Activated CD4-positive, alpha-beta T cell treated with anti-CD3 and anti-CD28 coated beads, Interleukin-2, amount 50 U/mL, for 24 hours (primary cell): ENCODE measurements around the gene XIRP1.
A peak's percentile ranks its signal among the peaks of the same experiment; 100 is the strongest.
"Not testable (repeated sequence)": the region's sequence is repeated elsewhere in the genome, so short reads cannot be mapped to it uniquely, and the experiment has no call there.

Source experiments
- DNase-seq, 2 donors: peaks; one replicate each; pipeline ENCODE4 v3.0.0-alpha.2; 2020; ENCODE audit warnings: low read depth in 1 of 2, low spot score in 1 of 2

The XIRP1 gene, protein sequence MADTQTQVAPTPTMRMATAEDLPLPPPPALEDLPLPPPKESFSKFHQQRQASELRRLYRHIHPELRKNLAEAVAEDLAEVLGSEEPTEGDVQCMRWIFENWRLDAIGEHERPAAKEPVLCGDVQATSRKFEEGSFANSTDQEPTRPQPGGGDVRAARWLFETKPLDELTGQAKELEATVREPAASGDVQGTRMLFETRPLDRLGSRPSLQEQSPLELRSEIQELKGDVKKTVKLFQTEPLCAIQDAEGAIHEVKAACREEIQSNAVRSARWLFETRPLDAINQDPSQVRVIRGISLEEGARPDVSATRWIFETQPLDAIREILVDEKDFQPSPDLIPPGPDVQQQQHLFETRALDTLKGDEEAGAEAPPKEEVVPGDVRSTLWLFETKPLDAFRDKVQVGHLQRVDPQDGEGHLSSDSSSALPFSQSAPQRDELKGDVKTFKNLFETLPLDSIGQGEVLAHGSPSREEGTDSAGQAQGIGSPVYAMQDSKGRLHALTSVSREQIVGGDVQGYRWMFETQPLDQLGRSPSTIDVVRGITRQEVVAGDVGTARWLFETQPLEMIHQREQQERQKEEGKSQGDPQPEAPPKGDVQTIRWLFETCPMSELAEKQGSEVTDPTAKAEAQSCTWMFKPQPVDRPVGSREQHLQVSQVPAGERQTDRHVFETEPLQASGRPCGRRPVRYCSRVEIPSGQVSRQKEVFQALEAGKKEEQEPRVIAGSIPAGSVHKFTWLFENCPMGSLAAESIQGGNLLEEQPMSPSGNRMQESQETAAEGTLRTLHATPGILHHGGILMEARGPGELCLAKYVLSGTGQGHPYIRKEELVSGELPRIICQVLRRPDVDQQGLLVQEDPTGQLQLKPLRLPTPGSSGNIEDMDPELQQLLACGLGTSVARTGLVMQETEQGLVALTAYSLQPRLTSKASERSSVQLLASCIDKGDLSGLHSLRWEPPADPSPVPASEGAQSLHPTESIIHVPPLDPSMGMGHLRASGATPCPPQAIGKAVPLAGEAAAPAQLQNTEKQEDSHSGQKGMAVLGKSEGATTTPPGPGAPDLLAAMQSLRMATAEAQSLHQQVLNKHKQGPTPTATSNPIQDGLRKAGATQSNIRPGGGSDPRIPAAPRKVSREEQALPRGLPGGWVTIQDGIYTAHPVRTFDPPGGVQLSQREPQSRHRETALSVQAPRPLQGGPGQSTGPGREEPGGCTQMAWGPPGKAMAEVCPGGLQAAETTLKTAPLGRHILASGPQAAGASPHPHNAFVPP (N-terminal part only)

DNA sequence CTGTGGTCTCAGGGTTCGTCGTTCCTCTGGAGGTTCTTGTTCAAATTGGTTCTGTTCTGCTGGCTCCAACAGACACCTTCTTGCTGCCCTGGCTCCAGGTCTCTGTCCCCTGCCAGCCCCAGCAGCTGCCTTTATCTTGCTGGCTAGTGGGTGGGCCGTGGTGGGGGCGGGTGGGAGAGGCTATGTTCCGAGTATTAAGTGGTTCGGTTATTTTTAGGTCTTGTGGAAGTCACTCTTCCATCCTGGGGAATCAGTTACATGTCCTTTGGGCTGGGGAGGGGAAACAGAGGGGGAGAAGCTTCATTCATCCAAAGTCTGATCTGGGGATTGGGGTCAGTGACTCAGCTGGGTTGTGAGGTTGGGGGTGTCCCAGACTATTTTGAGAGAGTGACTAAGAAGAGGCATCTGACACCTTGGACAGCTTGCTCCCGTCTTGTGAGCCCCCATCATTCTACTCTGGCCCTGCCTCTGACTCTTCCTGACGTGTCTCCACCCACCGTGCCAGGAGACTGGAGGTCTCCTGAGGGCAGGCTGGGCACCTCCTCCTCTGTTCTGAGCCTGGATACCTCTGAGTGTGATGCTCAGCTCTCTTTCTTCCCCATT, at the start of gene XIRP1:
XIRP1 (minus strand) TSS at position 106 of the 603 bp plus-strand sequence. CDS start 3,150 bp downstream, outside the sequence.
- DNase-seq: peak in 1 of 2 donors; percentile 41

DNA sequence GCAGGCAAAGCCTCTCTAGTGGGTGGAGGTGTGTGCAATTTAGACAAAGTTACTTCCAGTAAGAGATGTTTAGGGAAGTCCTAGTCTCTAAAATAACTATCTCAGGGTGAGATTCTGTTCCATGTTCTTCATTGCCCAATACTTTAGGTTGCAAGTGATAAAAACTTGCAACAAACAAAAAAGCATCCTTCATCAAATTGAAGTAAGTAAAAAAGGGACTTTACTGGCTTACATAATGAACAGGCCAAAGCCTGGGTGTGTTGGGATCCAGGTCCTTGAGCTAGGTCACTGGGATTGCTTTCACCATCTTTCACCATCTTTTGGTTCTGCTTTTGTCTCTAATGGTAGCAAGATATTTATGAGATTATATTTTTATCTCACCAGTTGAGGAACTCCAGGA, 49.2 kb upstream of the XIRP1 start:
- DNase-seq: no peak

DNA sequence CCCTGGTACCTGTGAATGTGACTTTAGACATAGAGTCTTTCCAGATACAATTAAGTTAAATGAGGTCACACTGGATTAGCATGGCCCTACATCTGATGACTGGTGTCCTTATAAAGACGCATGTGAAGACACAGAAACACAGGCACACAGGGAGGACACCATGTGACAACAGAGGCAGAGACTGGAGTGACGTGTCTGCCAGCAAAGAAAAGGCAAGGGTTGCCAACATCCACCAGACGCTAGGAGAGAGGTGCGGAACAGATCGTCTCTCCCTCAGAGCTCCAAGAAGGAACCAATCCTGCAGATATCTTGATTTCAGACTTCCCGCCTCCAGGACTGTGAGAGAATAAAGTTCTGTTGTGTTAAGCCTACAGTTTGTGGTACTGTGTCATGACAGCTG, 44.6 kb upstream of the XIRP1 start:
- no peak for DNase-seq

DNA sequence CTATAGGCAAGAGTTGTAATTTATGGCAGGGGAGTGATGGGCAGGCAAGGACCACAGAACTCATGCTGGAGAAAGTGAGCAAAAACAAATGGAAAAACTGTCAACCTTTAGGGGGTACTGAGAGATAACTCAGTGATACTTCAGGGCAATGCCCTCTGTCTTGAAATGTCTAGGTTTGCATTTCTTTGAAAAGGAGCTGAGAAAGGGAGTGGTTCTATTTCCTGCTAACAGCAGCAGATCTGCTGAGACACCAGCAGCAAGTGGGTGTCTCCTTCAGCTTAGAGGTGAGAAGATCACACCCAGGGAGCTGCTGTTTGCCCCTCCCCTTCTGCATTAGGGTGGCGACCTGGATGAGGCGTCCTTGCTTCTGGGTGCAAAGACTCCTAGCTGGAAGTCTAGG, 42.3 kb upstream of the XIRP1 start:
- DNase-seq: no peak

DNA sequence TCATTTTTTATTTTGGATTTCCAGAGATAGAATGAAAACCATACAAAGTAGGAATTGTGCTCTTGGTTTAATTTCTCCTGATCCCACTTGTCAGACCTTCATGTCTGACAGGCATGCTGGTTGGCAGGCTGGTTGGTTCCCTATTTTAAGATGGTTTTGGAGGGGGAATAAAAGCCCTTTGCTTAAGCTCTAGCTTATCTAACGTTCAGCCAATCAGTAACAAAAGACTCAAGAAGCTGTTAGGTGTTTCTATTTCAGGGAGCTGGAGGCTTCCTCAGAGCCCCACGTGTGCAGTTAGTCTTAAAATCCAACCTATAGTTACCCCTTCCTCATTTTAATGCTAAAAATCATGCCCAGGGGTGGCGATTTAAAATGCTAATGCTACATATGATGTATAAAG, 40.5 kb upstream of the XIRP1 start:
- no peak for DNase-seq

DNA sequence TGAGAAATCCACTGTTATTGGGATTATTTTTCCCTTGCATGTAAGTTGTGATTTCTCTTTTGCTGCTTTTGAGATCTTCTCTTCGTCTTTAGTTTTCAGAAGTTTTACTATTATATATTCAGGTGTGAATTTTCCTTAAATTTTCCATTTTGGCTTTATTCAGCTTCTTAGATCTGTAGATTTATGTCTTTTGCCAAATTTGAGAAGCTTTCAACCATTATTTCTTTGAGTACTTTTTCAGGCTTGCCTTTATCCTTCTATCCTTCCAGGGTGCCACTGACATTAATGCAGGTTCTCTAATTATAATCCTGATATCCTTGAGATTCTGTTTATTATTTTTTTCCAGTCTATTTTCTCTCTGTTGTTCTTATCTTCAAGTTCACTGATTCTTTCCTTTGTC, 38.1 kb upstream of the XIRP1 start:
- DNase-seq: no peak

DNA sequence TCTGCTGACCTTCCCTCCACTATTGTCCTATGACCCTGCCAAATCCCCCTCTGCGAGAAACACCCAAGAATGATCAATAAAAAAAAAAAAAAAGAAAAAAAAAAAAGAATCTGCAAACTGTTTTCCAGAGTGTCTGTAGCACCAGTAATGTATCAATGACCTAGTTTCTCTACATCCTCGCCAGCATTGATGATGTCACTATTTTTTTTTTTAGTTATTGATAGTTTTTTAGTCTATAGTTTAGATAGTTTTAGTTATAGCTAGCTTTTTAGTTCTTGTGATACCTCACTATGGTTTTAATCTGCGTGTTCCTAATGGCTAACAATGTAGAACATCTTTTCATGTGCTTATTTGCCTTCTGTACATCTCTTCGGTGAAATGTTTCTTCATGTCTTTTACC, 36.1 kb upstream of the XIRP1 start:
- no peak for DNase-seq

DNA sequence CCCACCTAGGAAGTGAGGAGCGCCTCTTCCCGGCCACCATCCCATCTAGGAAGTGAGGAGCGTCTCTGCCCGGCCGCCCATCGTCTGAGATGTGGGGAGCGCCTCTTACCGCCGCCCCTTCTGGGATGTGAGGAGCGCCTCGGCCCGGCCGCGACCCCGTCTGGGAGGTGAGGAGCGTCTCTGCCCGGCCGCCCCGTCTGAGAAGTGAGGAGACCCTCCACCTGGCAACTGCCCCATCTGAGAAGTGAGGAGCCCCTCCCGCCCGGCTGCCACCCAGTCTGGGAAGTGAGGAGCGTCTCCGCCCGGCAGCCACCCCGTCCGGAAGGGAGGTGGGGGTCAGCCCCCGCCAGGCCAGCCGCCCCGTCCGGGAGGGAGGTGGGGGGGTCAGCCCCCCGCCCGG, 35.2 kb upstream of the XIRP1 start:
- not testable (repeated sequence) for DNase-seq

DNA sequence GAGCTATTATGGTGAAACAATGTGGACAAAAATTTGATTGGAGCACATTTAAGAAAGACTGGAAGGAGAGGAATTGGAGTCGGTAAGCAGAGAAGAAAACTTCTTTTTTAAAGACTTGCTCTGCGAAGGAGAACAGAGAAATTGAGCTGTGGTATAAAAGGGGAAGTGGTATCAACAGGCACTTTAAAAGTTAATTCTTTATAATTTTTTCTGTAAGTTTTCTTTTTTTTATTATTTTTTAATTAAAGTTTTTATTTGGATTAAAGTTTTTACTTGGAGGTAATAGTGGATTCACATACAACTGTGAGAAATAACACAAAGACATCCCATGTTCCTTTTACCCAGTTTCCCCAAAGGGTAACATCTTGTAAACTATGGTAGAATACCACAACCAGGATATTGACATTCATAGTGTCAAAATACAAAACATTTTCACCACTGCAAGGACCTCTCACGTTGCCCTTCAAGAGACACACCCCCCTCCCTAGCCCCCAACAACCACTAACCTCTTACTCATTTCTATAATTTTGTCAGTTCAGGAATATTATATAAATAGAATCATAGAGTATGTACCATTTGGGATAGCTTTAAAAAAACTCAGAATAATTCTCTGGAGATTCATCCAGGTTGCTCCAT, 33.8 kb upstream of the XIRP1 start:
- DNase-seq: no peak

DNA sequence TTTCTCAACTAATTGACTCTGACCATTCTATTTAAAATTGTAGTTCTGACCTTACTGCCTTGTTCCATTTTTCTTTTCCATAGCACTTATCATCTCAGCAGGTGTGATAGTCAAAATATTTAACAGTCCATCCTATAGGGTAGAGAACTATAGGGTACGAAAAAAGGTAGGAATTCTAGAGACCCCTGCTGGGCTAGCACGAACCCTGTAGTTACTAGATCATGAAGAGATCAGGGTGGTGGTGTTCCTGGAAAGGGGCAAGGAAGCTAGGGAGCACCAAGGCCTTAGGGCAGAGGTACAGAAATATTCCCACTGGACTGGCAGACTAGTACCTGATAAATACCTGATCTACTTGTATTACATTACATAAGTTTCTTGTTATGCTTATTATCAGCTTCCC, 31.9 kb upstream of the XIRP1 start:
- no peak for DNase-seq

DNA sequence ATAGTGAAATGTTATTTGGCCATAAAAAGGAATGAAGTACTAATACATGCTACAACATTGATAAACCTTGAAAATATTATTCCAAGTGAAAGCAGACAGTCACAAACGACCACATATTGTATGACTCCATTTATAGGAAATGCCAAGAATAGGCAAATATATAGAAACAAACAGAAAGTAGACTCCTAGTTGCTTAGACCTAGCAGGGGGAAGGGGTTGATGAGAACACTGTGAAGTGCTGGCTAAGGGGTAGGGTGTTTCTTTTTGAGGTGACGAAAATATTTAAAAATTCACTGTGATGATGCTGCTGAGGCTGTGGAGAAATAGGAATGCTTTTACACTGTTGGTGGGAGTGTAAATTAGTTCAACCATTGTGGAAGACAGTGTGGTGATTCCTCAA, 30.5 kb upstream of the XIRP1 start:
- DNase-seq: no peak

DNA sequence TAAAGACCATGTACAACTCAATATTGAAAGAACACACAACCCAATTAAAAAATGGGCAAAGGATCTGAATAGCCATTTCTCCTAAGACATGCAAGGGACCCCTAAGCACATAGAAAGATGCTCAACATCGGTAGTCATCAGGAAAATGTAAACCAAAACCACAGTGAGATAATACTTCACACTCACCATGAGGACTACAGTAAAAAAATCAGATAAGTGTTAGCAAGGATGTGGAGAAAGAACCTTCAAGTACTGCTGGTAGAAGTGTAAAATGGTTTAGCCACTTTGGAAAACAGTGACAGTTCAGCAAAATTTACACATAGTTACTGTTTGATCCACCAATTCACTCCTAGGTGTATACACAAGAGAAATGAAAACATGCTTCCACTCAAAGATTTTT, 30.1 kb upstream of the XIRP1 start:
- no peak for DNase-seq

DNA sequence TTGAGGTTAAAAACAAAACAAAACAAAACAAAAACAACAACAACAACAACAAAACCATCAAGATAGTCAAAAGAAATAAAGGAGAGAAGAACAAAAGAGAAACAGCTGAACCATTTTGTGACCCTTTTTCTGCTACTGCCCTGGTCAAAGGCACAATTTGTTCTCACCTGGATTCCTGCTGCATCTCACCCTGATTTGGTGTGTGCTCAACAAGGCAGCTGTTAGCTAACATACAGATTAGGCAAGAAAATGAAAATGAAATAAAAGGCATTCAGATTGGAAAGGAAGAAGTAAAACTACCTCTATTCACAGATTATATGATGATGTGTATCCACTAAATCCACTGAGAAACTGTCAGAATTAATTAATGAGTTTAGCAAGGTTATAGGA, 28.7 kb upstream of the XIRP1 start:
- DNase-seq: no peak

DNA sequence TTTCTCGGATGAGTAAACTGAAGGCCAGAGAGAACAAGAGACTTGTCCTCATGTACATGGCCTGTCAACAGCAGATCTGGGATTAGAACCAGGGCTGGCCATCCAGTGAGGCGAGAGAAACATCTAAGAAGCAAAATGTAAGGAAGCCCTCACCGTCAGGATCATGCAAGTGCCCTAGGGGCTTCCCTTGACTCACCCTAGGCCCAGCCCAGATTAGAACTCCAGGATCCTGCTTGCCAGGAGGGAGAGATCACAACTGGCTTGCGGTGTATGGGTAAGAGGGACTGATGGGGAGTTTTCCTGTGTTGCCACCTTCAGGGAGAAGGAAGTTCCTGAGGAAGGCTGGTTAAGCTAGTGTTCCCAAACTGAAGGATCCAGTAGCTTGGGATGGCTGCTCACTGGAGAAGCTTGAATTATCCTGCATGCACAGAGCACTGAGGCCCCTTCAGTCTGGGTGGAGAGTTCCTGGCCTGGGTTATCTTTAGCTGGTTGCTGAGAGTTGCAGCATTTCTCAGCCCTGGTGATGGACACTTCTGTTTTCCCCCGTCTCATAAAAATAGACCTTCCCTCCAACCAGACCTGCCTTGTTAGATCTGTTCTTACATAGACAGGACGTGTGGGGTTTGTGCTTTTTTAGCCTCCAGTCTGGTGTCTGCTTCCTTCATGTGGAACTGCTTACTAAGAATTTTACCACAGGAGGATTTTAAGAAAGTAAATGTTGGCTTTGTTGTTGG, 28.2 kb upstream of the XIRP1 start:
- no peak for DNase-seq

DNA sequence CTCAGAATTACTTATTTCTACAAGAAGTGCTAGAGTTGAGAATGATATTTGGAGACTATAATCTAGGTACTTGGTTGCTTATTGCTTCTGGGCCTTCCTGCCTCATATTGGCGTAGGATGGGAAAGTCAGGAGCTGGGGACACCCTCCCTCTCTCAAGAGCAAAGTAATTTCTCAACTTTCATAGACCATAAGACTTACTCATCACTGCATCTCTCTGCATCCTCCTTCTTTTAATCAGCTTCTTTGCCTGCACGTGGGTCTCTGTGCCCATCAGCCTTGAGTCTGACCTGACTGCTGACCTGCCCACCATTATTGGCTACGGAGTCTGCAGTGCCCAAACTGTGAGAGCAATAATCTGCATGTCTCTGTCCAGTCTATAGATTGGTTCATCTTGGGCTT, 27.3 kb upstream of the XIRP1 start:
- no peak for DNase-seq

DNA sequence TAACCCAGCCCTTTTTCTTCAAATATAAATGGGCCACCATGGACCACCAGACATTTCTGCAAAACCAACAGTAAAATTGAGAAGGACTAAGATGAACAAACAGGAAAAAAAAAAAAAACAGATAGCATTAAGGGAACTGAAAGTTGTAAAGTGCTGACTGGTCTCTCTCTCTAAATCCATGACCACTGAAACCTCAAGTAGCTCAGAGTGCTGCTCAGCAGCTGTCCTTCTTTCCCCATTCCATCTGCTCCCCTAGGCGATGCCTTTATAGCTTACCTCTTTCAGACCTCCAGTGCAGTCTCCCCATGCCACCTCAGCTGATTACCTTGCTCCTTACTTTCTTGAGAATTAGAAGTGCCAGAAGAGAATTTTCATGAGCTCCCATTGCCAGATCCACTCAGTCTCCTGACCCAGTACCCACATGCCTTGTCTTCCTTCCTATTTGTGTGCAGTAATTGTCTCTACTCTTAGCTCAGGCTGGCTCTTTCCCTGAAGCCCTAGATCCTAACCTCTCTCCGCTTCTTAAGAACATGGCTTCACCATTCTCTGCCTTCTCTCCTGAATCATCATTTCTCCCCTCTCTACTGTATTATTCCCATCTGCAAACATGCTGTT, 23.9 kb upstream of the XIRP1 start:
- DNase-seq: no peak

DNA sequence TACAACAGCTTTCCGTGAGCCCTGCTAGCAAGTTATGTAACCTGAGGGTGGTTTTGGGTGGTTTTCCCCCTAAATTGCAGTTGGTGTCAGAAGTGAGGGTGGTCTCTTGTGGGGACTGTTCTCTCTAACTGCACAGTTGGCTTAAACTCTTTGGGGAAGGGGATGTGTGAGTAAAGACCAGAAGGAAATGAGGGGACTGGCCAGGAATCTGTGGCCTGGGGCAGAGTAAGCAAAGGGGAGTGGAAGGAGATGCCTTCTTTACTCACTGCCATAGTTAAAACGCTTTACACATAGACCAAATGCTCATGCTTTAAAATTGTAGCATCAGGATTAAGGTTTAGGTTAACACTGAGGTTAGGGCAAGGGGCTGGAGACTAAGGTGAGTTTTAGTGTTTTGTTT, 21.2 kb upstream of the XIRP1 start:
- DNase-seq: no peak

DNA sequence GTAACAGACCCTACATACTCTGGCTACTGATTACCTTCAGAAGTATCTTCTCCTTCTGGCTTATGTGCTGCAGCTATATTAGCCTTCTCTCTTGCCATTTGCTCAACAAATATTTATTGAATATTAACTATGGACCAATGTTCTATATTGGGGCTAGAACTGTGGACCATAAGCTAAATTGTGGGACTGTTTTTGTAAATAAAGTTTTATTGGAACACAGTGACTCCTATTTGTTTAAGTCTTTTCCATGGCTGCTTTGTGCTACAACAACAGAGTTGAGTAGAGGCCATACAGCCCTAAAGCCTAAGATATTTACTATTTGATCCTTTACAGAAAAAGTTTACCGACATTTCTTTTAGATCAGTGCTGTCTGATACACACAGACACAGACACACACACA, 20.3 kb upstream of the XIRP1 start:
- DNase-seq: no peak

DNA sequence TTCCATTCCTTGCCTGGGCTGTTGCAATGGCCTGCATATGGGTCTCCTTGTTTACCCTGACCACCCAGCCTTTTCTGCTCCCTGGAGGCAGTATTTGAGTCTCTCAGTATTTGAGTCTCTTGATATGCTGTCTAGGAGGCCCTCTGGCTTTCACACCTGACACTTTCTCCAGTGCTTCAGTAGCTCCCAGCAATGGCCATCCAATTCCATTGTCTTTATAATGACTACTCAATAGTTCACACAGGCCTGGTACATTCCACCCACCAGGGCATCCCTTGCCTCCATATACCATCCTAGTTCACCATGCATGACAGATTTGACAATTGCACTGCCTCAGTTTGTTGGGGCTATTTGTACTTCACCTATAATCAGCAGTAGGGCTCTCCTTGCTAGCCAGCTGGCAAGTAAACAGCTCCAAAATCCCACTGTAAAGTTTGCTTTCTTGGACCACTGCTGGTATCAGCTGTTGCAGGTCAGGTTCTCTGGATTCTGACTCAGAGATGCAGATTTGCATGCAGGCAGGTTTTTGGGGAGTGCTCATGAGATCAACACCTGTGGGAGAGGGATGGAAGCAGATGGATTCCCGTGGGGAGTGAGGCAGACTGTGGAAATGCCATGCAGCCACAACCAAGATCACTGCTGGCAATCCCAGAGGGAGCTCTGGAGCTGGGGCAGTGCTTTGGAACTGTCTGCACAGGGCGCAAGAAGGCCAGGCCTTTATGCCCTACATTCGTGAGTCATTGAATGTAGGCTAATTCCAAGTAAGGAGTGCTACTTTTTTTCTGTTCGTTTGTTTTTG, 19.1 kb upstream of the XIRP1 start:
- no peak for DNase-seq
